Right forelimb (tissue), 1 donor: ENCODE results near the gene ZNF735.
"Not testable (repeated sequence)": the region's sequence is repeated elsewhere in the genome, so short reads cannot be mapped to it uniquely, and the experiment has no call there.

Source experiments
- DNase-seq: peaks from one replicate; pipeline ENCODE4 v3.0.0-alpha.2; 2018

Gene ZNF735

GRCh38 chr7:64206903-64207302, at the start of gene ZNF735:
ZNF735 (plus strand) TSS chr7:64207203; CDS start chr7:64207203, 0 bp downstream.
- no peak for DNase-seq

DNA sequence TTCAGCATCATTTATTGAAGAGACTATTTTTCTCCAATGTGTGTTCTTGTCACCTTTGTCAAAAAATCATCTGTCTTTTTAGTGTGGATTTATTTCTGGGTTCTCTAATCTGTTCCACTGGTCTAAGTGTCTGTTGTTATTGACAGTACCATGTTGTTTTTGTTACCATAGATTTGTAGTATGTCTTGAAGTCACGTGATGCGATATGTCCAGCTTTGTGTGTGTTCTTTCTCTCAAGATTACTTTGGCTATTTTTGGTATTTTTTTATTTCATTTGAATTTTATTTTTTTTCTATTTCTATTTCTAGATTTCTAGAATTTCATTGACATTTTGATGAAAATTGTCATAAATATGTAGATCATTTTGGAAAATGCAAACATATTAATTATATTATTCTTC, 36.0 kb upstream of the ZNF735 start:
- DNase-seq = not testable (repeated sequence)

GRCh38 chr7:64174328-64174727, 32.7 kb upstream of the ZNF735 start:
- no peak for DNase-seq

GRCh38 chr7:64174941-64175340, 32.1 kb upstream of the ZNF735 start:
- no peak for DNase-seq

- no peak for DNase-seq
Measured at GRCh38 chr7:64180989-64181388, 26.0 kb upstream of the ZNF735 start.

DNA sequence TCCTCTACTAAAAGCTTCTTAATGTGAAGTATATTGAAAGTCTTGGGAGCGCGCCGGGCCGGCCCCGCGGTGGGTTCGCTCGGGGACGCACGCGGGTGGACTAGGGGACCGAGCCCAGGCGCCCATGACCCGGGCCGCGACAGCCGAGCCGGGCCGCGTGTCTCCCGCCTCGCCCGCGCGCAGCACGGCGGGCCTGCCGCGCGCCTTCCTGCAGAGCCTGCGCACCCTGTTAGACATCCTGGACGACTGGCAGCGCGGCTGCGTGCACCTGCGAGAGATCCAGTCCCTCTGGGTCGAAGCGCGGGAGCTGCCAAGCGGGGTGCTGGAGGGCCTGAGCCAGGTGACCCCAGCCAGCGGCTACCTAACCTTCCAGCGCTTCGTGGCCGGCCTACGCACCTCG, 25.4 kb upstream of the ZNF735 start:
- DNase-seq = no peak

- no peak for DNase-seq
Measured at GRCh38 chr7:64182036-64182790, 24.8 kb upstream of the ZNF735 start.

DNA sequence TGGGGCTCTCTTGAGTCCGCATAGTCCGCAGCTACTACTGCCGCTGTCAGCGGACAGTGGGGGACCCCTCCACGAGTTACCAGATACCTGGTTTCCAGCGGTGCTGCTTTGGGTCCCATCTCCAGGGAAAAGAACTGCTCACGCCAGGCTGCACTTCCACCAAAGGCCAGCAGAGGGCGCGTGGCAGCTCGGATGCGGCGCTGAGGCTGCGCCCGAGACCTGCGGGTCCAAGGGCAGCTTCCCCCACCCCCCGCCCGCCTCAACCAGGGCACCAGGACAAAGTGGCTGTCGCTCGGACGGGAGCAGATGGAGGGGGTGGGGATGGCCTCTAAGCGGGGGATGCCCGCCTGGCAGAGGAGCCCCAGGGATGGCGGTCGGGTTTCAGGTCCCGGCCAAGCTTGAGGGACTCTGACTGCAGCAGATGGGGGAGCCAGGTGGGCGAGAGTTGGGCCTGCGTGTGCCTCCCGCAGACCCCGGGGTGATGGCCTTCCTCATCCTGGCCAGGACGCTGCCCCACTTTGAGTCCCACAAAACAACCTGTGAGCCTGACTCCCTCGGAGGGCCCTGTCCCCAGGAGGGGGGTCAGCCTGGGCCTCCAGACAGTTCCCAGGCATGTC, 23.8 kb upstream of the ZNF735 start:
- DNase-seq = no peak

- DNase-seq = no peak
Measured at GRCh38 chr7:64183827-64184372, 23.1 kb upstream of the ZNF735 start.

GRCh38 chr7:64184376-64184775, 22.6 kb upstream of the ZNF735 start:
- DNase-seq = no peak

- no peak for DNase-seq
Measured at GRCh38 chr7:64187408-64187807, 19.6 kb upstream of the ZNF735 start.

- DNase-seq = no peak
Measured at GRCh38 chr7:64192148-64192704, 14.8 kb upstream of the ZNF735 start.

DNA sequence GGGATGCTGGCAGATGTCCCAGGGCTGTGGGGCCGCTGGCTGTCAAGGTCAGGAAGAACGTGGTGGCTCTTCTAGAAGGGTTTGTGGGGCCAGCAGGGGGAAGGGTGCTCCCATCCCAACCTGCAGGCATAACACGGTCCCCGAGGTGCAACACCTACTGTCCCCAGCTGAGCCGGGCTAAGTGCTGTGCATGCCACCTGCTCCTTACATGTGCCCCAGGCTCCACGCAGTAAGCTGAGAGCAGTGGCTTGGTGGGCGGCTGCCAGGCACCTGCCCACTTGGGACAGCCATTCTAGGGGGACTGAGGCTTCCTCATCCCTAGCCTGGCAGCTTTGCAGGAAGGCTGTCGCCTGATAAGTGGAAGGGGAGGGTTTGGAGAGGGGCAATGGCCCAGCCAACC, 14.2 kb upstream of the ZNF735 start:
- DNase-seq = no peak

GRCh38 chr7:64219710-64220298, 12.8 kb downstream of the ZNF735 start:
- not testable (repeated sequence) for DNase-seq

DNA sequence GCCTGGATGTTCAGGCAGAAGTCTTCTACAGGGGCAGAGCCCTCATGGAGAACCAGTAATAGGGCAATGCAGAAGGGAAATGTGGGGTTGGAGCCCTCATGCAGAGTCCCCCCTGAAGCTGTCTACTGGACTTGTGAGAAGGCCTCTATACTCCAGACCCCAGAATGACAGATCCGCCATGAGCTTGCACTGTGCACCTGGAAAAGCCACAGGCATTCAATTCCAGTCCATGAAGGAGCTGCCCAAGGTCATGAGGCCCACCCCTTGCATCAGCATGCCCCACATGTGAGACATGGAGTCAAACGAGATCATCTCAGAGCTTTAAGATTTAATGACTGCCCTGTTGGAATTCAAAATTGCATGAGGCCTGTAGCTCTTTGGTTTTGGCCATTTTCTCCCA, 16.4 kb downstream of the ZNF735 start:
- no peak for DNase-seq

DNA sequence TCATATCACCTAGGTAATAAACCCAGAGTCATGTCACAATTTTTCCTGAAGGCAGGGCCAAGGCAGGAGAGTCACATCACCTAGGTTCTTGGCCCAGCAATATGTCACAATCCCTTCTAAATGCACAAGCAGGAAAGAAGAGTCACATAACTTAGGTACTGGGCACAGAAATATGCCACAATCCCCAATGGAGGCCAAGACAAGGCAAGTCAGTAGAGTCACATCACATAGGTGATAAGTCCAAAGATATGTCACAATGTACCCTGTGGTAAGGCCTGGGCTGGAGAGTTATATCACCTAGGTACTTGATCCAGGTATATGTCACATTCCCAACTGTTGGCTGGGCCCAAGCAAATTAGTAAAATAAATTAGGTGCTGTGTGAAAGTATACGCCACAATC, 21.2 kb downstream of the ZNF735 start, which contains the start of gene ZNF679:
TSS of gene ZNF679 (plus strand) at position 301 of the 400 bp plus-strand sequence. CDS start 20,644 bp downstream, outside the sequence.
- not testable (repeated sequence) for DNase-seq

GRCh38 chr7:64266341-64266919, 59.4 kb downstream of the ZNF735 start:
- DNase-seq = no peak
